SW480 (cell line): ENCODE measurements around the gene PROK1.

Source experiments
- DNase-seq: peaks from one replicate; pipeline ENCODE4 v3.0.0-alpha.2; 2016; ENCODE audit warnings: low spot score

The PROK1 gene

GRCh38 chr1:110465038-110465813, 14.3 kb downstream of the PROK1 start:
- no peak for DNase-seq

GRCh38 chr1:110465814-110466380, 14.9 kb downstream of the PROK1 start:
- no peak for DNase-seq

- no peak for DNase-seq
These were observed 15.8 kb downstream of the PROK1 start for GRCh38 chr1:110466646-110467280.

- no peak for DNase-seq
These were observed 20.2 kb downstream of the PROK1 start for GRCh38 chr1:110471131-110471530.

GRCh38 chr1:110472546-110472945, 21.6 kb downstream of the PROK1 start:
- DNase-seq, result no peak

- DNase-seq, result no peak
These were observed 23.5 kb downstream of the PROK1 start for GRCh38 chr1:110474444-110474843.

- peak; percentile 39 for DNase-seq
These were observed 24.5 kb downstream of the PROK1 start for GRCh38 chr1:110475362-110476027.

- no peak for DNase-seq
These were observed 25.2 kb downstream of the PROK1 start for GRCh38 chr1:110476028-110476765.

- peak; percentile 69 for DNase-seq
These were observed 26.1 kb downstream of the PROK1 start for GRCh38 chr1:110477041-110477440.

- peak; percentile 53 for DNase-seq
These were observed 26.6 kb downstream of the PROK1 start for GRCh38 chr1:110477445-110477957.

GRCh38 chr1:110477967-110478640, 27.2 kb downstream of the PROK1 start:
- no peak for DNase-seq

- DNase-seq, result no peak
These were observed 27.9 kb downstream of the PROK1 start for GRCh38 chr1:110478886-110479285.

- no peak for DNase-seq
These were observed 29.6 kb downstream of the PROK1 start for GRCh38 chr1:110480356-110481096.

- no peak for DNase-seq
These were observed 31.1 kb downstream of the PROK1 start for GRCh38 chr1:110481968-110482623.

GRCh38 chr1:110482662-110483307, 31.8 kb downstream of the PROK1 start:
- DNase-seq, result no peak

GRCh38 chr1:110483308-110483685, 32.3 kb downstream of the PROK1 start:
- no peak for DNase-seq

- DNase-seq, result no peak
These were observed 33.9 kb downstream of the PROK1 start for GRCh38 chr1:110484801-110485200.

GRCh38 chr1:110485725-110486124, 34.8 kb downstream of the PROK1 start:
- no peak for DNase-seq

GRCh38 chr1:110487726-110488125, 36.8 kb downstream of the PROK1 start:
- DNase-seq, result no peak

GRCh38 chr1:110488161-110488560, 37.2 kb downstream of the PROK1 start:
- no peak for DNase-seq
